GM21360 (cell line): ENCODE data around the gene NRG3.

ENCODE experiments used
- ATAC-seq: cut with Tn5 transposase; IDR thresholded peaks from one replicate; pipeline ENCODE4 v1.9.1; 2021; ENCODE audit warnings: mild to moderate bottlenecking, moderate library complexity; ENCODE audit not compliant: unreplicated experiment

The NRG3 gene

DNA sequence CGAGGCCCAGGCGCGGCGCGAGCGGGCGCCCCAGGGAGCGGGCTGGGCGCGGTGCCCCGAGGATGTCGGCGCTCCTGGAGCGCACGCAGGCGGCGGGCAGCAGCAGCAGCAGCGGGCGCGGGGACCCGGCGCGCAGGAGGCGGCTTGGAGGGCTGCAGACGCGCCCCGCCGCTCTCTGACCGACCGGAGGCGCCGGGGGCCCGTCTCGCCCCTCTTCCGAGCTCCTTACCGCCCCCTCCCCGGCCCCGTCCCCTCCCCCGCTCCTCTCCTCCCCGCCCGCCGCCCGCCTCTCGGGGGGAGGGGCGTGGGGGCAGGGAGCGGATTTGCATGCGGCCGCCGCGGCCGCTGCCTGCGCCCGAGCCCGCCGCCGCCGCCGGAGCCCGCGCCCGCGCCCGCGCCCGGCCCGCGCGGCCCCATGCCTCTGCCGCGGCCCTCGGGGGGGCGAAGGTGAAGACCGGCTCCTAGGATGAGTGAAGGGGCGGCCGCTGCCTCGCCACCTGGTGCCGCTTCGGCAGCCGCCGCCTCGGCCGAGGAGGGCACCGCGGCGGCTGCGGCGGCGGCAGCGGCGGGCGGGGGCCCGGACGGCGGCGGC is at the start of gene NRG3:
Gene NRG3 (plus strand): TSS at position 320 of the 592 bp plus-strand sequence.
- ATAC-seq, result no peak

- ATAC-seq, result no peak
These were observed 46.7 kb upstream of the NRG3 start for GRCh38 chr10:81828251-81828650.

DNA sequence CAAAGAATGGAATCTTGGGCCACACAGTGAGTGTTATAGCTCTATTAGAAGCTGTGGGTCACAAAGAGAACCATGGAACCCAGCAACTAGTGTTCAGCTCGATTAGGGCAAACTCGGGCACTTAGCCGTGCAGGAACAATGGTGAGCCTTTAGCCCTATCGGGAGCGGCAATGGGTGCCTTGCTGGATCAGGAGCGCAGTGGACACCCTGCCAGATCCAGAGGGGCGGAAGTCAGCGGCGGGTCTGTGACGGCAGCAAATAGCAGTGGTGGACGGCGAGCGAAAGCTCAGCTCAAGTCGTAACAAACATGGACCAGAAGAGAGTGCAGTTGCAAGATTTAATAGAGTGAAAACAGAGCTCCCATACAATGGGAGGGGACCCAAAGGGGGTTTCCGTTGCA is 43.9 kb upstream of the NRG3 start:
- ATAC-seq, result no peak

GRCh38 chr10:81838950-81839349 is 36.0 kb upstream of the NRG3 start:
- ATAC-seq, result no peak

GRCh38 chr10:81843042-81843441 is 32.0 kb upstream of the NRG3 start:
- ATAC-seq, result no peak

GRCh38 chr10:81847675-81848074 is 27.3 kb upstream of the NRG3 start:
- no peak for ATAC-seq

GRCh38 chr10:81848514-81848913 is 26.5 kb upstream of the NRG3 start:
- ATAC-seq, result no peak

- ATAC-seq, result no peak
These were observed 26.1 kb upstream of the NRG3 start for GRCh38 chr10:81848931-81849330.

- ATAC-seq, result no peak
These were observed 12.4 kb upstream of the NRG3 start for GRCh38 chr10:81862596-81862995.

- no peak for ATAC-seq
These were observed 11.2 kb upstream of the NRG3 start for GRCh38 chr10:81863771-81864170.

- ATAC-seq, result no peak
These were observed 9.4 kb upstream of the NRG3 start for GRCh38 chr10:81865581-81865980.

DNA sequence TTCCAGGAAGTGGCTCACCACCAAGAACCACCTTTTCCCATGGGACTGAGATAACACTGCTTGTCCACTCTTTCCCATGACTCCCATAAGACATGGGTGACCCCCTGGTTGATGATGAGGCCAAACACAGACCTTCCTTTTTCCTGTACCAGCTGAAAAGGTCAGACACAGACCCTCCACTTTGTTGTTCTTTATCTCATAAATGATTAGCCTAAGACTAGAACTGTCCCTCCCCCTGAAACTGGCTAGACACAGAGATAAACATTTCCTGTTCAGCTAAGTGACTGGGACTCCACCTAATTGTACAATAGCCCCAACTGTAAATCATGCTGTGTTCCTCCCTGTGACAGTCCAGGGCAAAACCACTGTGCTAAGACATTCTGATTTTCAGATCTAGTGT is 8.2 kb upstream of the NRG3 start:
- ATAC-seq, result no peak

GRCh38 chr10:81870472-81870871 is 4.5 kb upstream of the NRG3 start:
- no peak for ATAC-seq

DNA sequence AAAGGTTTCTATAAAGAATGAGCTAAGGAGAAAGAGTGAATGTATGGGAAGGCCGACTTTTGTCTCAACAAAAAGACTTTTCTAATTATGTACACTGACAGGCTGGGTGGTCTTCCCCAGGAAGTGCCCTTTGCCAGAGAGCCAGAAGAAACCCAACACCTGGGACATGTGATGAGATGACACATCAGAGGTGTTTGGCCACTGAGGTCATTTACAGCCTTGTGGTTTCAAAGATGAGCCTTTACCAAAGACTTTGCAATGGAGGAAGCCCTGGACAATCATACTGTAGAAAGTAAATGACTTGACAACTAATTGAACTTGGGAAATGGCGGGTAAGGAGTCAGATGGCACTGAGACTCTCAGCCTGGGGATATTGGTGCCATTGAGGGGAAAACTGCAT is 3.4 kb upstream of the NRG3 start:
- ATAC-seq, result no peak

GRCh38 chr10:81872206-81872862 is 2.7 kb upstream of the NRG3 start:
- no peak for ATAC-seq

DNA sequence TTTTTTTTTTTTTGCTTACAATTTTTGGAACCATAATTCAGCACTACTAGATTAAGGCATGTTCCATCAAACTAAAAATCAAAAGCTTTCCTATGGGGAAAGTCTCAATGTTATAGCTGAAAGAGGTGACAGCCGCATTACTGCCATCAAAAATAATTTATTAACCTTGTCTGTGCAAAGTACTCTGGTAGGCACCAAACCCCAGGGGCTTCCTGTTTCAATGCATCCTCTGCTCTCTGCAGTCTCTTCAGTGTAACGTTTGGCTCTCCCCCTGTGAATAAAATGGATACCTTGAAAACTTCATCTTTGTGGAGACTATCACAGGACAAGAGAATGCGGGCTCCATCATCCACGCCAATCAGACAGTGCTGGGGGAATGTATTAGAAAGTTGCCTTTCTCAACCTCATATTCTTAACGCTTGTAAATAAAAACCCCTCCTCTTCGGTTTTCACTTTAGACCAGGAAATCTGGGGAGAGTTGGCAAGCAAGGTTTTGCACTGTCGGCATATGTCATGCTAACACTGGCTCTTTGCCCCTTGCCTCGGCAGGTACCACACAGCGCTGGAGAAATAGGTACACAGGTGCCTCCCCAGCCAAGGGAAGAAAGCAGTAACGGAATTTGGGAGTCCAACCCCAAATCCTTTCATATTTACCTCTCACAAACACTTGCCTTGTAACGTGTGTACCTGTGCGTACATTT is 1.6 kb upstream of the NRG3 start:
- ATAC-seq, result no peak

DNA sequence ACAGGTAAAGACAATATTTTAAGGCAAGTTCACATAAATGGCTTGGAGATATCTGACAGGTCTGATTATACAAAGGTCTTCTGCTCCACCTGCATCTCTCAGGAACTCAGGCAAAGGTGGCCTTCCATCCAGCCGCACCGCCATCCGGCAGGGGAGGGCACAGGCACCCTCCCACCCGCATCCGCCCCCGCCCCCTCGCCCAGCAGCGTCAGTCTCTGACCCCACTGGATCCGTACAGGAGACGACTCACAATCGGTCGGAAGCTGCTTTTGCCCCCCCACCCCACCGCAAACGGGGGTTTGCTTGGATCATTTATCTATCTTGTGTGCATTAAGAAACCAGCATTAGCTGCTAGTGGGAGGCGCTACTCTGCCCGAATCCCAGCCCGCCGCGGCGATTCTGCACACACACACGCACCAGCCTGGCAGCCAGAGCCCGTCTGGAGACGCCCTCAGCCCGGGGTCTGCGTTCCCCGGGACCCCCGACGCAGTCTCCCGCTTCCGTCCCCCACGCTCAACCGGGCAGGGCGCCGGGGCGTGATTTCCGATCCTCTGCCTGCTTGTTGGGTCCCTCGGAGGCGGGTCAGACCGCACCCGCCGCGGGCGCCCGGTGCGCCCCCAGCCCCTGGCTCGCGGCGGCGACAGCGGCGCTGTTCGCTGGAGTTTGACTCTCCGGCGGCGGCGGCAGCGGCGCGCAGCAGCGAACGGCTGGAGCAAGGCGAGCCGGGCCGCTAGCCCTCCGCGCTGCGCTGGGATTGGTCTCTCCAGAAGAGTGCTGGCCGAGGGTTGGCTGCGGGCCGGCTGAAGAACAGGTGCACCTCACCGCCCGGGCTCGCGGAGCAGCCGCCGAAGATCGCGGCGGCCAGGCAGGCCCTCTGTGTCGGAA is 820 bp upstream of the NRG3 start:
- no peak for ATAC-seq

DNA sequence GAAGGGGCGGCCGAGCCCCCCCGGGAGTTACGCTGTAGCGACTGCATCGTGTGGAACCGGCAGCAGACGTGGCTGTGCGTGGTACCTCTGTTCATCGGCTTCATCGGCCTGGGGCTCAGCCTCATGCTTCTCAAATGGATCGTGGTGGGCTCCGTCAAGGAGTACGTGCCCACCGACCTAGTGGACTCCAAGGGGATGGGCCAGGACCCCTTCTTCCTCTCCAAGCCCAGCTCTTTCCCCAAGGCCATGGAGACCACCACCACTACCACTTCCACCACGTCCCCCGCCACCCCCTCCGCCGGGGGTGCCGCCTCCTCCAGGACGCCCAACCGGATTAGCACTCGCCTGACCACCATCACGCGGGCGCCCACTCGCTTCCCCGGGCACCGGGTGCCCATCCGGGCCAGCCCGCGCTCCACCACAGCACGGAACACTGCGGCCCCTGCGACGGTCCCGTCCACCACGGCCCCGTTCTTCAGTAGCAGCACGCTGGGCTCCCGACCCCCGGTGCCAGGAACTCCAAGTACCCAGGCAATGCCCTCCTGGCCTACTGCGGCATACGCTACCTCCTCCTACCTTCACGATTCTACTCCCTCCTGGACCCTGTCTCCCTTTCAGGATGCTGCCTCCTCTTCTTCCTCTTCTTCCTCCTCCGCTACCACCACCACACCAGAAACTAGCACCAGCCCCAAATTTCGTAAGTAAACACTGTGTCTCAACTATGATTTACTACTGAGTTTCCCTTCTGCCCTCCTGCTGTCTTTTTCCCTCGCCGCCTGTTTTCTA is 666 bp downstream of the NRG3 start:
- ATAC-seq, result no peak

- ATAC-seq, result no peak
These were observed 1.5 kb downstream of the NRG3 start for GRCh38 chr10:81876253-81877077.

GRCh38 chr10:81877596-81877995 is 2.6 kb downstream of the NRG3 start:
- no peak for ATAC-seq
